Measurements from ENCODE around the gene SLCO4A1.
A peak's percentile ranks its signal among the peaks of the same experiment; 100 is the strongest.
"Not testable (repeated sequence)": the region's sequence is repeated elsewhere in the genome, so short reads cannot be mapped to it uniquely, and the experiment has no call there.

The SLCO4A1 gene

DNA sequence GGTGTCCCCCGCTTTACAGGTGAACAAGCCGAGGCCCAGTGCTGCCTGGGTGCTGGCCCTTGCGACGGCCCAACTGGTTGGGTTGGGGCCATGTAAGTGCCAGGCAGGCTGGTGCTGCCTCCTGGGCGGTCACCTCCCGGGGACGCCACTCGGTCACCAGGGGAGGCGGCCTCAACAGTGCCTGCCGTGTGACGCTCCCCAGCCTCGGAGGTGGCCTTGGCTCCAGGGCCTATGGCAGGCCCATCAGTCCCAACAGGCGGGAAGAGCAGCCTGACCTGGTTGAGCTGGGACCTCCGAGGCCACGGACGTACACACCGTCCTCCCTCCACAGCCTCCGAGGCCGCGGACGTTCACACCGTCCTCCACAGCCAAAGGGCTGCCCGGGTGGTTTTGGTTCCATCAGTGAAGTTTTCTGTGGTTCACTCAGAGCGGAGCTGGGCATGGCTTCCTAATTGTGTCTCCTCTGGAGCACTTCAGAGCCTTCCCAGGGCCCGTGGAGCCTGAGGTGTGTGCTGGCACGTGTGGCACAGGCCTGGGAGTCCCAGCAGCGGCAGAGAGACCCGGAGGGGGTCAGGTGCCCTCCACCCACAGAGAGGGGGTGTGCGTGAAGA, 19.3 kb upstream of the SLCO4A1 start:
- no peak for DNase-seq

DNA sequence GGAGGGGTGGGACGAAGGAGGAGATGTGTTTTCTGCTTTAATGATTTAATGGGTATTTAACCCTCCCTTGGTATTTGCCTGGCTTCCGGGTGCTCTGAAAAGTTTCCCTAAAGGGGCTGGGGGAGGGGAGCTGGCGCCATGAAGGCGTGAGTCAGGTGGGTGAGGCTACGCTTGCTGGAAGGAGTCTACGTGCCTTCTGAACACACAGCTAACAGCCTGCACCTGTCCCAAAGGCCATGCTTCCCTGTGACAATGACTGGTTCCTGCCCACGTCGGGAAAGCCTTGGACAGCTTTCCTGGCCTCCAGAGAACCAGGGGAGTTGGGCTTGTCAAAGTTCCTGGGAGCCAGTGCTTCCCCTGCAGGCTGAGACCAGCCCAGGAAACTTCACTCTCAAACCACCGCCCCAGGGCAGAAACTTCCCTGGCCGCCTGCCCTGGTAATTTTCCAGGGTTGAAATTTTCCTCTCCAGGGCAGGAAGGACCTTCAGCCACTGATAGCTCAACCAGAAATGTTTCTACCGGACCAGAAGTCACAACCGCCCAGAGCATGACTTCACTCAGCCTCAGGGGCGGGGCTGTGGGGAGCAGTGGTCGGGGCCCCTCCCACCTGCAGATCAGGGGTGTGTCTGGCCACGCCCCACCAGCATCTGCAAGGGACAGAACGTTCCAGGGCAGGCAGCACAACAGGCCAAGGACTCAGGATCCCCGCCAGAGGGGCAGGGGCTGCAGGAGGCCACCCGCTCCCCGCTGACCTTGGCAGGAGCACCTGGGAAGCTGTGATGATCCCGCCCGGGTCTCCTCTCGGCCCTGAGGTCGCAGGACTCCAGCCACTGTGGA, 18.6 kb upstream of the SLCO4A1 start:
- DNase-seq: peak; percentile 46

DNA sequence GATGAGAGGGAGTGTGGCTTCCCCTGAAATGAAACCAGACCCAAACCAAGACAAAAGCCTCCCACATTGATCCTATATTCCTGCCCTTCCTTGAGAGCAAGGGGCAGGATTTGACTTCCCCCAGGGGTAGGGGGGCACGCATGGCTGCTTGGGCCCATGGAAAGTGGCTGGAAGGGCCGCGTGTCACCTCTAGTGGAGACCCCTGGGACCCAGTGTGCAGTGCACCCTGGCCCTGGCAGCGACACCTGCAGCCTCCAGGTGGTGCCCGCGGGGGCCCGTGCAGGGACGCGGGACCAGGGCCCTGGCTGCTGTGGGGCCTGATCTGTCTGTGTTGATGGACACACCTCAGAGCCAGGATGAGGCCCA, 18.0 kb upstream of the SLCO4A1 start:
- no peak for DNase-seq

DNA sequence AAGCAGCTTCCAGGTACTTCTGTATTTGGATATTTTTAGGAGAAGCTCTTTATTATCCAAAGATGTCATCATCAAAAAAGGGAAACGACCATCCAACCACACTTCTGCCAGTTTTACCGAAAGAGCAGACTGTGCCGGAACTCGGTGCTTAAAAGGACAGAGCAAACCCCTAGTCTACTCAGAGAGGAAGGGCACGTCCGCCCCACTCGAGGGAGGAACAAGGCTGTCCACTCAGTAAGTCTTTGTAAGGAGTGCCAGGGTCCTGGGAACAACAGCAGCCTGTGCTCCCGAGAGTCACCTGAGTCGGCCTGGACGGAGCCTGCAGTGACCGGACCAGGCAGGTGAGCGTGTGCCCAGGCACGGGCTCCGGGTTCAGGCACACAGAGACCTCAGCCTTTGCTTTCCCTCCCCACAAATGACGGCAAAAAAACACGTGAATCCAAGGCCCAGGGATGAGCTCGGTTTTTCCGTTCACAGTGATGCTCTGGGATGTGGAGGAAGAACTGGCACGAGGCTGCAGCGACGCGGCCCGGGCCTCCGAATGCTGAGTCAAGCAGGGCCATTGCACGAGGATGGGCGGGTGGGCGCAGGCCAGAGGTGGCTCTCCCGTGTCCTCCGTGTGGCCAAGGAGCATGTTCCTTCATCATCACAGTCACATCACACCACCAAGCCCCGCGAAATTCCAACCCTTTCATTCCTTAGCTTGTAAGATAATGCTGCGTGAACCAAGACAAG, 17.4 kb upstream of the SLCO4A1 start:
- DNase-seq: no peak

DNA sequence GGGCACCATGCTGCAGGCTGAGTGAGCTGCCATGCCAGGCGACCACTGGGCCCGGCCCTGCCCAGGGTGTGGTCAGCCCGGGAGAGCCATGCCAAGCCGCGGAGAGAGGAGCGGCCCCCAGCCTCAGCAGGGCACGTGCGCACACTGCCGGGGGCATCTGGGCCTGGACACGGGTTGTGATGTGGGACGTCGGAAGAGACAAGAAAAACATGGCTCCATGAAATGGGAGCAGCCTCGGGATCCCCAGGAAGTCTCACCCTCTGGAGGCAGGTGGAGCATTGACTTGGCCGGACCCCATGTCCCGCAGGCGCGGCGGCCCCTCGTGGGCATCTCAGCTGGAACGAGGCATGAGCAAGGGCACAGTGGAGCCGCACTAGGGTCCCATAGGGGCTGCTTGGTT, 16.8 kb upstream of the SLCO4A1 start:
- no peak for DNase-seq

DNA sequence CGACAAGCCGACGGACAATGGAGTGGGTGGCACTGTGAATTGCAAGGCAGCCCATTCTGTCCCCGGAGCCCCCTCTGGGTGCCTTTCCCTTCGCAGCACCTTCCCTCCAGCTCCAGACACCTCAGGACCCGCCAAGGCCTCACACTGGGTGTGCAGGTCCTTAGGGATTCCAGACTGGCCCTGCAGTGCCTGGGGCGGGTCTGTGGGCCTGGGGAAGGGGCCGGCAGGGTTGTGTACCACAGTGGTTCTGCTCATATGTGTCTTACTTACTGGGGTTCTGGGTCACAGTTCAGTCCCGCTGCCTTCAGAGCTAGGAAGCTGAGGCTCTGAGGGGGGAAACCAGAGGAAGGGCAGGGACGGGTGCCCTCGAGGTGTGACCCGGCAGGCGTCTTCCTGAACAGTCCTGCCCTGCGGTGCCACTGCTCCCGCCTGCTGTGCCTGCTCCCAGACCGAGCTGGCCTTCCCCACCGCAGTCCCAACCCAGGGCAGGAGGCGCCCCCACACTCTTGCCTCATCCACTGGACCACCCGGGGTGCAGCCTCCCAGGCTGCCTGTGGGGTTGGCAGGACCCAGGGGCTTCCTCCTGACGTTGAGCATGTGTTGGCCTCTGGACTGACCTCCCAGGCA, 16.3 kb upstream of the SLCO4A1 start:
- DNase-seq: no peak

DNA sequence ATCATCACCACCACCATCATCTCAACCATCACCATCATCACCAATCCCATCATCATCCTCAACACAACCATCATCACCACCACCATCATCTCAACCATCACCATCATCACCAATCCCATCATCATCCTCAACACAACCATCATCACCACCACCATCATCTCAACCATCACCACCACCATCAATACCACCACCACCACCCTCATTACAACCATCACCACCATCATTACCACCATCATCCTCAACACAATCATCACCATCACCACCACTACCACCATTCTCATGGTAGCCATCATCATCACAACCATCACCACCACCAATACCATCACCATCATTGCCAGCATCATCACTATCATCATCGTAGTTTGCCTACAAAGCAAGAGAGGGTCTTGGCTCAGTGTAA, 14.9 kb upstream of the SLCO4A1 start:
- DNase-seq: not testable (repeated sequence)

DNA sequence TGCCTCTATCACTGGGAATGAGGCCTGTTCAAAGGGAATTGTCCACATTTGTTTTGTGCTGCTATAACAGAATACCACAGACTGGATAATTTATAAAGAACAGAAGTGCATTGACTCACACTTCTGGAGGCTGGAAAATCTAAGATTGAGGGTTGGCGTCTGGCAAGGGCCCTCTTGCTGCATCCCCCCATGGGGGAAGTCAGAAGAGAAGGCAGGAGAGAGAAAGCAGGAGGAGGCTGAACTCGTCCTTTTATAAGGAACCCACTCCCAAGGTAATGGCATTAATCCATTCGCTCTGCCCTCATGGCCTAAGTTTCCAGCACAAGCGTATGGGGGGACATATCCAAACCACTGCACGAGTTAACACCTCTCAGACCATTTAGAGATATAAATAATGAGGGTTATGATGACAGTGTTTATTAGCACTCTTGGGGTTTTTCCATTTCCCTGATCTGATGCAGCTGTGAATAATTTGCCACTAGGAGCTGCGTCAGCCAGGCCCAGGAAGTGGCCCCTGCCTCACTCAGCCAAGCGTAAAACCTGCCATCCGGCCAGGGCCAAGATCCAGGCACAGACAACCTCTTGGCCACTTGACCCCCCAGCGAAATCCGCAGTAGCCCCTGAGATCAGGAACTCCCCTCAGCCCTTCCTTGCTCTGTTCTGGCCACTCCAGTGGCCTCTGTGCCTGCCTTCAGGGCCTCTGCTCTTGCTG, 14.2 kb upstream of the SLCO4A1 start:
- no peak for DNase-seq

DNA sequence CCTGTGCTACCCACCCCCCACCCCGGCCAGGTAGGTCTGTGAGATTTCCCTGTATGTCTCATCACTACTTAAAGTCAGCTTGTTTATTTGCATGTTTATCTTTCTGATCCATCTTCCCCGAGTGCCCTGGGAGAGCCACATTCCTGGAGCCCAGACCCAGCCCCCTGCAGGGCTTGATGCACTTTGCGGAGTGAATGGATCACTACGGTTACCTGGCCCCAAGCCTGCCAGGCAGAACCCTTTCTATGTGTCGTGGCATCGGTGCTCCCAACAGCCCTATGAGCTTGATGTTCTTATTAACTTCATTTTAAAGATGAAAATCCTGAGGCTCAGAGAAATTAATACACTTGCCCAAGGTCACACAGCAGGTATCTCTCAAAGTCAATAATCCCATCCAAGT, 13.6 kb upstream of the SLCO4A1 start:
- DNase-seq: no peak

DNA sequence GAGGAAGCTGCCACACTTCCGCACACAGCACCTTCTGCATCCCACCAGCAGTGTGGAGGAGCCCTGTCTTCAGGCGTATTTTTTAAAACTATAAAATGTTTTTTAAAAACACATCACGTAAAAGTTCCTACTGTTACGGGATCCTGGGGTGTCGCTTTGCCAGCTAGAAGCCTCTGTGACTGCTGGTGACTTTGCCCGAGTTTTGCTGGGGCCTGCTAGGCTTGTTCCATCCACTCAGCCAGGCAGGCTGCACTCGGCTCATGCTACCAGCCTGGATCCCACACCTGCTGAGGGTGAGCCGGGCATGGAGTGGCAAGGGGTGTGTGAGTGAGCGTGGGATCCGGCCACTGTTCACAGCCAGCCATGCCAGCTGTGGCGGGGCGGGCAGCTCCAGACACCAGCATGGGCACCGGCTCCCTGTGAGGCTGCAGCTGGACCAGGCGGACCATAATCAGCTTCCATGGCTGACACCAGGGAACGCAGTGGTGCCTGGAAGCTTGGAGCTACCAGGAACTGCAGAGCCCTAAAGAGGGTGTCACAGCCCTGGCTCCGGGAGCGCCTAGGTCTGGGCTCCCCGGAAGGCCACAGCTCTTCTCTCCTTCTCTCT, 12.3 kb upstream of the SLCO4A1 start:
- no peak for DNase-seq

DNA sequence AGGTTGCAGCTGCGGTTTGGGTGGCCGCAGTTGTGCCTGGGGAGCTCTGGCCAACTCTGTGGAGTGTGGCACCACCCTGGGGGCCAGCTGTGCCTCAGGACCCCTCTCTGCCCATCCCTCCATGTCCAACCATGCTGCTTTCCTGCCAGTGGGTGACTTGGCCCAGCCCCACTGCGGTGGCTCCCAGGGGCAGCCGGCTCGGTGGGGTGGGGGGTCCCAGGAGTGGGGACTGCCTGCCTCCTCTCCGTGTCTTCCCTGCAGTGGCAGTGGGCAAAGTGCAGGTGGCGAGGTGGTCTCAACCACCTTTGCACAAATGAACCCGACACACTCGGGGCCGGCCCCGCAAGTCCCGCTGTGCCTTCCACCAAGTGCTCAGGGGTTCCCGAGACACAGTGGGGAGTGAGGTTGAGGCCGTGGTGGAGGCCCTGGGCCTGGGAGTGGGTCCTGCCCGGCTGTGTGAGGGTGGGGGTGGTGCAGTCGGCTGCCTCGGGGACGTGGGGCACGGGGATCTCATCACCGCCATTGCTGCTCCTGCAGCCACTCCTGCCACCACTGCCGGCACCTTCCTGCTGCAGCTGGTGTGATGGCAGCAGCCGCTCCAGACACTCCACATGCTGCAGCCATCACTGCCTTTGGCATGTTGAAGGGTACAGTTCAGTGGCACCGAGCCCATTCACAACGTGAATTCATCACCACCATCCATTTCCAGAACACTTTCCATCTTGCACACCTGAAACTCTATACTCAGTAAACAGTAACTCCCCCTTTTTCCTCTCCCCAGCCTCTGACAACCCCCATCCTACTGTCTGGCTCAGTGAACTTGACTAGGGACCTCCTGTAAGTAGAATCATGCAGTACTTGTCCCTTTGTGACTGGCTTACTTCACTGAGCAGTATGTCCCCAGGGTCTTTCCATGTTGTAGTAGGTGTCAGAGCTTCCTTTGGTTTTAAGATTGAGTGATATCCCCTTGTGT, 10.7 kb upstream of the SLCO4A1 start:
- no peak for DNase-seq

DNA sequence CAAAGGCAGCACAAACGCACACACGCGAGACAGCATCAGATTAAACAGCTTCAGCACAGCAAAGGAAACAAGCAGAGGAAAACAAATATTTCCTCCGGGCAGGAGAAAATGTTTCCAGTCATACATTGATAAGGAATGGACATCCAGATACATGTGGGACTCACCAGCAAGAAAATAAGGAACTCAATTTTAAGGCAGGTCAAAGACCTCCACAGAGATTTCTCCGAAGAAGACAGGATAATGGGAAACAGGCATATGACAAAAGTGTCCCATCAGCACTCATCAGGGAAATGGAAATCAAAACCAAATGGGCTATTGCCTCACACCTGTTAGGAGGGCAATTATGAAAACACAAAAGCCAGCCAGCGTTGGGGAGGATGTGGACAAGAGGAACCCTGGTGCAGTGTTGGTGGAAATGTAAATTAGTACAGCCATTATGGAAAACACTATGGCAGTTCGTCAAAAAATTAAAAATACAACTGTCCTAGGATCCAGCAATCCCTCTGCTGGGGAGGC, 9.7 kb upstream of the SLCO4A1 start:
- no peak for DNase-seq

DNA sequence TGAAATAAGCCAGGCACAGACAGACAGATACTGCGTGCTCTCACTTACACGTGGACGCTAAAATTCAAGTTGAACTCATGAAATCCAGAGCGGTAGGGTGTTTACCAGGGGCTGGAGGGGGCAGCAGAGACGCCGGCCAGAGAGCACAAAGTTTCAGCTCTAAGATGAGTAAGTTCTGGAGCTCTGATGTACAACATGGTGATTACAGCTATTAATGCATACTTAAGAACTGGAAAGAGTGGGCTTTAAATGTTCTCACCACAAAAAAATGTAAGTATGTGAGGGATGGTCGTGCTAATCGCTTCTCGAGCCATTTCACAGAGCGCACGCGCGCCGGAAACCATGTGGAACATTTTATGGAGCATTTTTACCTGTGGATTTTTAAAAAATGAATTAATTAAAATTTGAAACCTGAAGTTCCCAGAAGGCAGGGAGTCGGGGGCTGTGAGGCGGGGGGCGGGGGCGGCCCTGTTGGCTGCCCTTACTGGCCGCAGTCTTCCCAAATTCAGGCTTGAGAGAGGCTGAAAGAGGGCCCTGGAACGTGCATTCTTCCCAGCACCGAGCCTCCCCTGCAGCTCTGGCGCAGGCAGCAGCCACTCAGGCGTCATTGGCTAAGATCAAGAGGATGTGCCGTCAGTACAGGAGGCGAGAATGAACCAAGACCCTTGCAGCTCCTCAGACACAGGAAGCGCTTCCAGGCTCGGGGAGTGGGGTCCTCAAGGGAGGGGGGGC, 8.5 kb upstream of the SLCO4A1 start:
- no peak for DNase-seq

DNA sequence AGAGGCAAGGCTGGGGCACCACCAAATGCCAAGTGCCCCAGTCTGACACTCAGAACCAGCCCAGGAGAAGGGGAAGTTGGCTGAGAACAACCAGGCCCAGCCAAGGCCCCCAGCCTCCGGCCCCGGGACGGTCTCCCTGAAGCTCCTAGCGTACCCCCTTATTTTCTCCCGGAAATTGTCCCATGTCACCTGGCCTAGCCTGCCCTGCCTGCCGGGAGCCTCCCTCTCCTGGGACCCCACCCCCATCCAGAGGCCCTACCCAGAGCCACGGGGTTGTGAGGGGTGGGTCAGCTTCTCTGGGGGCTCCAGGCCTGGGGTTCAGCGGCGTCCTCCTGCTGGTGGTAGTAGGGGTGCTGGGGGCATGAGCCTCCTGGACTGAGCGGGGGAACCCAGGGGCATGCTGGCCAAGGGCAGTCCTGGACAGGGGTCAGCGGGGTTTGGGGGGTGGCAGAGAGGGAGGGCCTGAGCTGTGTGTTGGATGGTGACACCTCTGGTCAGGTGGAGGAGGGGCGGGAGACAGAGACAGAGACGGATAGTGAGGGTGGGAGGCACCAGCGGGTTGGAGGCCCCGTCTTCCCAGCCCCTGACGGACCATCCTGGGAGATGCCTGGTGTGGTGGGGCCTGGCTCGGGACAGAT, 7.9 kb upstream of the SLCO4A1 start:
- DNase-seq: no peak

DNA sequence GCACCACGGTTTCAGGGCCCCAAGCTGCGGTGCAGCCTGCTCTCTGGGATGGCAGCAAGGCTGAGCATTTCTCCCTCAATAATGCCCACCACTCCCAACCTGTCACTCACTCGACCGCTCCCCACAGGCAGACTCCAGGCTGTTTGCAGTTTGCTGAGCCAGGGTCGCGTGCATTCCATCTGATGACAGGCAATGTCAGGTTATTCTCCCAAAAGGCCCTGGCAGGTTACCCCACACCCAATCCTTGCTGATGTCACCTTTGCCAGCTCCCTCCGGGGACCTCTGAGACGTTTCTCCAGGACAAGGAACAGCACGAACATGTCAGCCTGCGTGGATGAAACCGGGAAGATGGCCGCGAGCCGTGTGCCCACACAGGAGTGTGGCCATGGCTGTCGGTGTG, 7.1 kb upstream of the SLCO4A1 start:
- DNase-seq: no peak

DNA sequence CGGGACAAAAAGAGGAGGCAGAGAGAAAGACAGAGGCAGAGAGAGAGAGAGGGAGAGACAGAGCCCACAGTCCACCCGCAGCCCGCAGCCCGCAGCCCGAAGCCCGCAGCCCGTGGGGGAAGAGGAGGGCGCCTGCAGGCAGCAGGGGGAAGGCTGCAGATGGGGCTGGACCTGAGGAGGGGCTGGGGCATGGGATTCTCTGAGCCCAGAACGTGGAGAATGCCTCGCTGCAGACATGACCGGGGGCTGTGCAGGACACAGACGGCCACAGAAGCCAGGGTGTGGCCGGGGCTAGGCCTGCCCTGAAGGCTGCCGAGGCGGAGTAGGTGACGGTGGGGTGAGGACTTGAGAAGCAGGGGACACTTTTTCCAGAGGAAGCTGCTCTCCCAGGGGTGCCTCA, 6.5 kb upstream of the SLCO4A1 start:
- DNase-seq: no peak

DNA sequence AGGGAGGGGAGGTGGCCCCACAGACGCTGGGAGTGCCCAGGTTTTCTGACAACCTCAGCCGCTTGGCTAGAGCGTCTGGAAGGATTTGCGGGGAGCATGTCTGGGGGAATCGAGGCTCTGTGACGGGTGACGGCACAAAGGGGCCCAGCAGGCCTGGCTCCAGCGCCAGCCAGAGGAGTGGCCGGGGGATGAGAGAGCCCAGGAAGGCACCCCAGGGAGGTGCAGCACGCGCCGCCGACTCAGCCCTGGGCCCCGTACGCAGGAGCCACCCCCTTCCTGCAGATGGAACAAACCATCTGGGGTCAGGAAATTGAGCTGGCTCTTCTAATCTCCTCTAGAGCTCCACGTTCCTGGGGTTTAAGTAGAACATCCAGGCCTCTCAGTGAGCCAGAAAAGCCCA, 5.9 kb upstream of the SLCO4A1 start:
- no peak for DNase-seq

DNA sequence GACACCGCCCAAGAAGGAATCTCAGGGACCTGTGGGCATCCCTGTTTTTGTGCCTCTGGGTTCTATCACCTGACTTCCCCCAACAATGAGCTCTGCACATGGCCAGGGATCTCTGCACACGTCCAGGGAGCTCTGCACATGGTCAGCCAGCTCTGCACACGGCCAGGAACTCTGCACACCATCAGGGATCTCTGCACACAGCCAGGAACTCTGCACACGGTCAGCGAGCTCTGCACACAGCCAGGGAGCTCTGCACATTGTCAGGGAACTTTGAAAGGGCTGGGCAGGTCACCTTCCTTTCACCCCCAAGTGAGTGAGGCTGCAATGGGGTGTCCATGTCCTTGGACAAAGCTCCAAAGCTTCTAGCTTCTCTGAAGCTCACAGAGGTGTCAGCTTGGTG, 5.2 kb upstream of the SLCO4A1 start:
- no peak for DNase-seq

DNA sequence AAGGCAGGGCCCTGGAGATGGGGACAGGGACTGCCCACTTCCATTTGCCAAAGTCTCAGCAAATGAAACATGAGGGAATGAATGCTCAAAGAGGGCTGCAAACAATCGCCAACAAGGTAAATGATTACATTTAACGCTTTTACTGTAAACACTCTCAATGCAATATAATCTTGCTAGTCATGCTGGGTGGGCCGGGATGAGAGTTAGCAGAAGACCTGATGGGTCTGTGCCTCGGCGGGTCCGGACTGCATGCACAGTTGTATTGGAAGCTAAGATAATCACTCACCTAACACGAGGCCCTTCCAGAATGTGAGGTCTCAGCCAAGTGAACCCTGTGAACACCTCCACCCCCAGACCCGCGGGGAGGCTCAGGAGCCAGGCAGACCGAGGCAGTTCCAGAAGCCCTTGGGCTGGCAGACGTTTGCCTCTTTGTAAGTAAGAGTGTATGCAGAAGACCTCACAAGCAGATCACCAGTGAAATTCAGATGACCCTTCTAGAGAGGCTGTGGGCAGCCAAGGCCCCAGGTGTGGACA, 4.7 kb upstream of the SLCO4A1 start:
- DNase-seq: no peak
